DOHH2 (cell line): ENCODE results near the gene SHQ1.

Experiments used
- H3F3A ChIP-seq: fragments of 200-600 bp; sonication (generic), shearing (Covaris generic); 2 replicates; pipeline ENCODE4 v1.6.0; 2016; ENCODE audit warnings: antibody characterized with exemption, mild to moderate bottlenecking; ENCODE audit not compliant: control insufficient read depth, insufficient read depth
- H3K27ac ChIP-seq: fragments of 200-600 bp; sonication (generic); 2 replicates; pipeline ENCODE4 v1.5.1; 2014; ENCODE audit warnings: low read depth, mild to moderate bottlenecking, low read length, moderate library complexity
- H3K27me3 ChIP-seq: fragments of 200-600 bp; sonication (generic); 2 replicates; pipeline ENCODE4 v1.6.1; 2014; ENCODE audit warnings: mild to moderate bottlenecking, low read length, mixed read lengths; ENCODE audit not compliant: control insufficient read depth
- H3K36me3 ChIP-seq: fragments of 200-600 bp; sonication (generic); 2 replicates; pipeline ENCODE4 v1.6.1; 2014; ENCODE audit warnings: mild to moderate bottlenecking, low read length, moderate library complexity, mixed read lengths; ENCODE audit not compliant: control insufficient read depth
- H3K4me1 ChIP-seq: fragments of 200-600 bp; sonication (generic); 2 replicates; pipeline ENCODE4 v1.6.1; 2014; ENCODE audit warnings: mild to moderate bottlenecking, low read length, mixed read lengths; ENCODE audit not compliant: control insufficient read depth
- H3K4me2 ChIP-seq: fragments of 200-600 bp; sonication (generic); 2 replicates; pipeline ENCODE4 v1.6.0; 2014; ENCODE audit warnings: mild to moderate bottlenecking, low read length, moderate library complexity
- H3K4me3 ChIP-seq: fragments of 200-600 bp; sonication (generic); 2 replicates; pipeline ENCODE4 v1.5.1; 2014; ENCODE audit warnings: mild to moderate bottlenecking, low read length, mixed read lengths
- H3K79me2 ChIP-seq: fragments of 200-600 bp; sonication (generic); 2 replicates; pipeline ENCODE4 v1.6.1; 2014; ENCODE audit warnings: mild to moderate bottlenecking, low read length, mixed read lengths; ENCODE audit not compliant: control insufficient read depth
- H3K9me2 ChIP-seq: fragments of 200-600 bp; sonication (generic); replicated peaks from 2 replicates; pipeline ENCODE4 v1.6.1; 2014; ENCODE audit warnings: mild to moderate bottlenecking, low read length, mixed read lengths; ENCODE audit not compliant: control insufficient read depth
- H3K9me3 ChIP-seq: fragments of 200-600 bp; sonication (generic); 2 replicates; pipeline ENCODE4 v1.6.1; 2014; ENCODE audit warnings: antibody characterized with exemption, low read length, mixed read lengths; ENCODE audit not compliant: control insufficient read depth, insufficient read depth
- H4K20me1 ChIP-seq: fragments of 200-600 bp; sonication (generic); 2 replicates; pipeline ENCODE4 v1.6.0; 2014; ENCODE audit warnings: low read depth, mild to moderate bottlenecking, antibody characterized with exemption, low read length, moderate library complexity; ENCODE audit not compliant: control insufficient read depth, insufficient read depth
- CTCF ChIP-seq: fragments of 200-600 bp; sonication (generic); IDR thresholded peaks from one replicate; pipeline ENCODE4 v1.5.1; 2014; ENCODE audit warnings: antibody characterized with exemption, mild to moderate bottlenecking, low read depth, low read length; ENCODE audit not compliant: poor library complexity, severe bottlenecking
- EZH2phosphoT487 ChIP-seq: fragments of 200-600 bp; sonication (generic); IDR thresholded peaks from 2 replicates; pipeline ENCODE4 v1.6.1; 2017; ENCODE audit warnings: borderline replicate concordance, mild to moderate bottlenecking, antibody characterized with exemption, low read length, moderate library complexity, mixed read lengths

The SHQ1 gene

GRCh38 chr3:72727172-72727571 lies 121.1 kb downstream of the SHQ1 start:
- H4K20me1 ChIP-seq = no peaks in the 10 kb centered on the region
- H3K9me3 ChIP-seq = no peaks in the 10 kb centered on the region
- no peaks in the 10 kb centered on the region for H3K27me3 ChIP-seq
- H3K4me1 ChIP-seq = no peaks in the 10 kb centered on the region
- no peaks in the 10 kb centered on the region for H3K79me2 ChIP-seq
- H3F3A ChIP-seq = no peaks in the 10 kb centered on the region
- no peak overlapping the region for H3K4me2 ChIP-seq
- TF ChIP-seq CTCF (no peak), EZH2phosphoT487 (no peak)
- H3K36me3 ChIP-seq = no peaks in the 10 kb centered on the region
- H3K9me2 ChIP-seq = no peaks in the 10 kb centered on the region
- H3K4me3 ChIP-seq = no peak overlapping the region
- H3K27ac ChIP-seq = no peak overlapping the region

GRCh38 chr3:72725229-72725628 lies 123.0 kb downstream of the SHQ1 start:
- TF ChIP-seq EZH2phosphoT487 (no peak), CTCF (no peak)
- Histone ChIP-seq H3K27me3 (no peaks in the 10 kb centered on the region; the same call in 1 of the 2 replicates), H3K79me2 (no peaks in the 10 kb centered on the region), H3K27ac (no peak overlapping the region), H3K9me3 (no peaks in the 10 kb centered on the region), H3K4me3 (no peak overlapping the region), H3K36me3 (no peaks in the 10 kb centered on the region), H3K4me1 (no peaks in the 10 kb centered on the region), H3K4me2 (no peak overlapping the region), H3F3A (no peaks in the 10 kb centered on the region), H4K20me1 (no peaks in the 10 kb centered on the region), H3K9me2 (no peaks in the 10 kb centered on the region)

- Histone ChIP-seq H3K4me1 (no peaks in the 10 kb centered on the region), H3K9me2 (no peaks in the 10 kb centered on the region), H3K4me2 (no peak overlapping the region), H3K79me2 (no peaks in the 10 kb centered on the region), H4K20me1 (no peaks in the 10 kb centered on the region), H3K36me3 (no peaks in the 10 kb centered on the region), H3K9me3 (no peaks in the 10 kb centered on the region), H3K4me3 (no peak overlapping the region), H3F3A (no peaks in the 10 kb centered on the region), H3K27ac (no peak overlapping the region), H3K27me3 (peaks cover 3% of the 10 kb centered on the region)
- TF ChIP-seq CTCF (no peak), EZH2phosphoT487 (no peak)
Observed at GRCh38 chr3:72724070-72724469, 124.2 kb downstream of the SHQ1 start.
